ENCODE measurements around the gene POLE. TPM values are rescaled to one million over a fixed set of nuclear protein-coding genes. Genes with fewer than 3 reads are reported as not detected.

The POLE gene
- total RNA-seq, 1 experiment from 2014 or later = 147 TPM

DNA sequence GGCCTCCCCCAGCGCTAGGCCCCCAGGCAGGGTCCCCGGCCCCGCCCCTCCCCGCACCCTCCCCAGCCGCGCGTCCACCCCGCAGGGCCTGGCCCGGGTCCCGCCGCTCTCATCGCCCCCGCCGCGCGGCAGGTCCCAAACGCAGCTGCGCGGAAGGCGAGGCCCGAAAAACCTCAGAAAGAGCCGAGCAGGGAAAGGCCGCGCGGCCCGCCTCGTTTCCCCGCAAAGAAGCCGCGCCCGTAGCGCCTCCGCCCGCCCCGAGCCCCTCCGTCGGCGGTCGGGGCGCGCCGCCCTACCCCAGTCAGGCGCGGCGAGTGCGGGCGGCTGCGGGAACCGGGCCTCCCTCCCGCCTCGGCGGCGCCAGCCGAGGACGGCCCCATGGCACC is 324 bp downstream of the POLE start:
- Histone ChIP-seq H3K23me2 (ENCODE audit: insufficient read length, low read depth, low read length, poor library complexity, severe bottlenecking) (peaks cover 5% of the 10 kb centered on the region), H3K18ac (ENCODE audit: insufficient read length, low read depth, low read length) (no peak overlapping the region), H4K91ac (ENCODE audit: insufficient read length, low read depth, low read length) (no peak overlapping the region), H3K4me1 (ENCODE audit: insufficient read depth, low read length) (no peaks in the 10 kb centered on the region; the same call in 1 of the 2 replicates), H3K27me3 (ENCODE audit: insufficient read depth, low read length) (peaks cover 7% of the 10 kb centered on the region), H3K14ac (ENCODE audit: insufficient read depth, low read length) (peak overlapping the region; percentile 75), H3K4ac (ENCODE audit: low read depth, low read length) (no peak overlapping the region), H3K9me3 (ENCODE audit: control insufficient read depth, low read depth, low read length) (no peaks in the 10 kb centered on the region), H2BK15ac (ENCODE audit: low read depth, low read length) (no peak overlapping the region), H3K23ac (ENCODE audit: insufficient read length, low read depth, low read length) (no peak overlapping the region), H3K27ac (ENCODE audit: insufficient read length, low read depth, low read length) (no peak overlapping the region), H3K79me2 (ENCODE audit: insufficient read depth, low read length) (peaks cover 10% of the 10 kb centered on the region; the same call in 1 of the 2 replicates), H2BK20ac (ENCODE audit: low read depth, low read length, poor library complexity, severe bottlenecking) (no peak overlapping the region), H4K5ac (ENCODE audit: insufficient read length, low read depth, low read length) (no peak overlapping the region), H3K56ac (ENCODE audit: insufficient read length, low read depth, low read length) (no peak overlapping the region), H2BK120ac (ENCODE audit: low read depth, low read length, poor library complexity, severe bottlenecking) (no peak overlapping the region), H4K8ac (replicated peaks; ENCODE audit: insufficient read length, low read depth, low read length) (no peak overlapping the region), H4K20me1 (ENCODE audit: control insufficient read depth, insufficient read depth, insufficient read length) (no peaks in the 10 kb centered on the region), H2AK5ac (ENCODE audit: insufficient read length, low read length) (no peak overlapping the region), H2AFZ (ENCODE audit: low read length) (no peak overlapping the region), H3T11ph (ENCODE audit: low read length) (no peak overlapping the region), H3K79me1 (ENCODE audit: insufficient read depth, low read depth, low read length, poor library complexity, severe bottlenecking) (no peaks in the 10 kb centered on the region), H2BK5ac (ENCODE audit: insufficient read length, low read length) (no peak overlapping the region), H2BK12ac (ENCODE audit: insufficient read length, low read depth, low read length) (no peak overlapping the region), H3K9ac (ENCODE audit: extremely low read depth, insufficient read length, low read length) (peak overlapping the region; percentile 65), H3K4me2 (ENCODE audit: insufficient read depth, insufficient read length, low read length) (peak overlapping the region; percentile 48)
- peaks cover 14 to 24% (median 20%) of the 10 kb centered on the region in 3 experiments; a peak in 6 of 7 replicates for H3K36me3 Mint-ChIP-seq (ENCODE audit: insufficient read depth in 1 of 3, low read depth in 3 of 3)
- WGBS (ENCODE audit: extremely low coverage, insufficient read length, low lambda C conversion rate) = no CpG with 5 or more reads among the region's 55 CpGs
- H3K9me3 Mint-ChIP-seq = no peaks in the 10 kb centered on the region; a peak in 1 of 5 replicates
- H3K27me3 Mint-ChIP-seq (ENCODE audit: low read depth) = peaks cover 6% of the 10 kb centered on the region
- DNase-seq = no peak
- peaks cover 15 to 20% of the 10 kb centered on the region in 2 experiments for H3K4me1 Mint-ChIP-seq
- TF ChIP-seq CTCF (conservative IDR thresholded peaks at IDR 0.05) = no peak
- H3K4me3 Mint-ChIP-seq = peak overlapping the region; percentile 72 to 84
- H3K27ac Mint-ChIP-seq = no peak overlapping the region

All from H9 (cell line).